ENCODE results near the gene SFT2D1.

DNA sequence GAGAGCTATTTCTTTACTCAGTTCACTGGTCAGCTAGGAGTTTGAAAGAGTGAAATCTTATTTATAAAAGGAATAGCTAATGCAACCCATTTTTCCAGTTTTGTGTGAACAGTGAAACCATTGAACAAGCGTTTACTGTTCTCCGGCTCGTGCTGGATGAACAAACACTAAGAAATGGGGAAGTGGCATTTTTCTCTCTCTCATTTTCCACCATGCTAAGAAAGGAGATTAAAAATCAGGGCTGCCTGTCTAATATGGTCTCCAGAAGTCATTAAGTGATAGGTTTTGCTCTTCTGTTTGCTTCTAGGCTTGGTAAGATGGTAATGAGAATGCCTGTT lies 774 bp upstream of the SFT2D1 start:
- TF ChIP-seq, protein P1, sequence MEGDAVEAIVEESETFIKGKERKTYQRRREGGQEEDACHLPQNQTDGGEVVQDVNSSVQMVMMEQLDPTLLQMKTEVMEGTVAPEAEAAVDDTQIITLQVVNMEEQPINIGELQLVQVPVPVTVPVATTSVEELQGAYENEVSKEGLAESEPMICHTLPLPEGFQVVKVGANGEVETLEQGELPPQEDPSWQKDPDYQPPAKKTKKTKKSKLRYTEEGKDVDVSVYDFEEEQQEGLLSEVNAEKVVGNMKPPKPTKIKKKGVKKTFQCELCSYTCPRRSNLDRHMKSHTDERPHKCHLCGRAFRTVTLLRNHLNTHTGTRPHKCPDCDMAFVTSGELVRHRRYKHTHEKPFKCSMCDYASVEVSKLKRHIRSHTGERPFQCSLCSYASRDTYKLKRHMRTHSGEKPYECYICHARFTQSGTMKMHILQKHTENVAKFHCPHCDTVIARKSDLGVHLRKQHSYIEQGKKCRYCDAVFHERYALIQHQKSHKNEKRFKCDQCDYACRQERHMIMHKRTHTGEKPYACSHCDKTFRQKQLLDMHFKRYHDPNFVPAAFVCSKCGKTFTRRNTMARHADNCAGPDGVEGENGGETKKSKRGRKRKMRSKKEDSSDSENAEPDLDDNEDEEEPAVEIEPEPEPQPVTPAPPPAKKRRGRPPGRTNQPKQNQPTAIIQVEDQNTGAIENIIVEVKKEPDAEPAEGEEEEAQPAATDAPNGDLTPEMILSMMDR (IDR thresholded peaks at IDR 0.05), result no peak
- TF ChIP-seq POLR2A (IDR thresholded peaks at IDR 0.05), result no peak
- no peak for TF ChIP-seq POLR2AphosphoS5 (IDR thresholded peaks at IDR 0.05)
- no peak for TF ChIP-seq EP300 (IDR thresholded peaks at IDR 0.05)
